Activated gamma-delta T cell treated with anti-CD3 and anti-CD28 coated beads, Interleukin-2, amount 50 U/mL, for 16 hours (primary cell): ENCODE data around the gene CSRNP3.
"Not testable (repeated sequence)": the region's sequence is repeated elsewhere in the genome, so short reads cannot be mapped to it uniquely, and the experiment has no call there.

Experiments used
- DNase-seq: peaks from one replicate; pipeline ENCODE4 v3.0.0-alpha.2; 2020; ENCODE audit warnings: low read depth

Gene CSRNP3

DNA sequence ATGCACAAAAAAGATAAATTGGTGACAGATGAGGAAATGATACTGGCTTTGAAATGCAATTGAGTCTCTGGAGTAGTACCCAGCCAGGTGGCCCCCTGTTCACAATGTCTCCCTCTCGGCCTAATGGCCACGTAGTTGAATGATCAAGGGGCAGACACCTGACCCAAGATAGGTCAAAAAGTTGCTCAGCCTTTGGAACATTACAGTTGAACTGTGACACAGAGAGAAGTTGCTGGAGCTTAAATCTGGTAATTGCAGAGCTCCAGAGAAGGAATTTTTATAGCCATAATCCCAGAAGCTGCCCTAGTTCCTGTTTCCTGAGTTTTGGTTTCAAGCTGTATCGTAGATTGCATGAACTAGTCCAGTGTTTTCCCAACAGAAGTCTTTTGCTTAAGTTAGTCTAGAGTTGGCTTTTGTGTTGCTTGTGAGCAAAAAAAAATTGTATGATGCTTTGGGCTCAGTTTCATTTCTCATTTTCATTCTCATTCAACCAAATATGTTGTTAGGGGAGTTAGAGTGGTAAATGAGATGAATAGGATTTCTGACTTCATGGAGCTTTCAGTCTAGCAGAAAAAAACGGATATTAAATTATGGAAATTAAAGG, 117.9 kb downstream of the CSRNP3 start:
- no peak for DNase-seq

DNA sequence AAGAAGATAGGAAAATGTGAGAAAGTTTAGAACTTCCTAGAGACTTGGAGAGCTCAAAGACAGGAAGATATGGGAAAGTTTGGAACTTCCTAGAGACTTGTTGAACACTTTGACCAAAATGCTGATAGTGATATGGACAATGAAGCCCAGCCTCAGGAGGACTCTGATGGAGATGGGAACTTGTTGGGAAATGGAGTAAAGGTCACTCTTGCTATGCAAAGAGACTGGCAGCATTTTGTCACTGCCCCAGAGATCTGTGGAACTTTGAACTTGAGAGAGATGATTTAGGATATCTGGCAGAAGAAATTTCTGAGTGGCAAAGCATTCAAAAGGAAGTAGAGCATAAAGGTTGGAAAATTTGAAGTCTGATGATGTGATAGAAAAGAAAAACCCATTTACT, 121.5 kb downstream of the CSRNP3 start:
- DNase-seq: not testable (repeated sequence)

DNA sequence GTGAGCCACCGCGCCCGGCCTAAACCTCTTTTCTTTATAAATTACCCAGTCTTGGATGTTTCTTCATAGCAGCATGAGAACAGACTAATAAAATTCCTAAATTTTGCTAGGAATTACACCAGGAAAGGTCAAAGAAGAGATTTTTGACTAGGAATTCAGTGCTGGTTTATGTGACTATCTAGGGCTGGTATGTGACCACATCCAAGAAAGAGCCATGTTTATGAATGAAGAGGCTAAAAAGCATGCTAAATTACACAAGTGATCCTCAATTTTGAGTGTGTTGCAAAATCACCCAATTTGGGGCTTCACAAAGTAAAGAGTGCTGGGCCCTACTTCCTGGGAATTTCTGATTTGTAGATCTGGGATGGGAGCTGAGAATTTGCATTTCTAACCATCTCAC, 123.6 kb downstream of the CSRNP3 start:
- no peak for DNase-seq

DNA sequence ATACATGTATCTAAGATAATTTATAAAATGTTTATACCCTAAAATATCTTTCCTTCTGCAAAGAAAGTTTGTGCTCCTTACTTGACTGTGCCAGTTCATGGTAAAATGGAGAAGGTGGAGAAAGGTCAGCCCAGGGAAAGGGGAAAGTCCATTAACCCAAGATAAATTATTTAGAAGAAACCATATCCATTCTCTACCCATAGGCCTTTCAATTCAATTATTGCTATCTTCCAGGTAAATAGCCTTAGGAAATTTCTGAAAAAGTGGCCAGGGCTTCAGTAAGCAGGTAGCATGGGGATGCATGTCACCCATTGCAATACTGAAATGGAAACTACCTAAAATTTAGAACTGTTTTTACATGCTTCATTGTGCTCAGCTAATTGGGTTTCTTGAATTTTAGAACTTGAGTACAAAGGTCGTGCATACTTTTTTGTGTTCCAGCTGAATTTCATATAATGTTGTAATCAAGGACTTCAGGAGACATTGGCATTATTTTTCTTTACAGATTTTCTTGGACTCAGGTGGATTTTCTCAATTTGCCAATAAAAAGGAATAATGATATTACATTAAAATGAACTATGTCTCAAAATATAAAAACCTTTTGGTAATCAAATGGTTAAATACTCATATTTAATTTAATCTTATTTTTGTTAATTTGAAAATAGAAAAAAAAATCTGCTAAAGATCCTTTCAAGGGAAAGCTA, 124.9 kb downstream of the CSRNP3 start:
- DNase-seq: no peak

DNA sequence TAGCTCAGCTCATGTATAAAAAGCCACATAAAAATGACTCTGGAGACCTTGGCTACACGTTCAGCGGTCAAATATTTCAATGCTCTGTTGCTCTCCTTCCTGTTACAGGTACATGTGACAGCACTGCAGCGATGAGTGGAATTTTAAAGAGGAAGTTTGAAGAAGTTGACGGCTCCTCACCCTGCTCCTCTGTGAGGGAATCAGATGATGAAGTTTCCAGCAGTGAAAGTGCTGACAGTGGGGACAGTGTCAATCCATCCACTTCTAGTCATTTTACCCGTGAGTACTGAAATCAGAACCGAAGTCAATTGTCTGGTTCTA, 125.4 kb downstream of the CSRNP3 start:
- no peak for DNase-seq

DNA sequence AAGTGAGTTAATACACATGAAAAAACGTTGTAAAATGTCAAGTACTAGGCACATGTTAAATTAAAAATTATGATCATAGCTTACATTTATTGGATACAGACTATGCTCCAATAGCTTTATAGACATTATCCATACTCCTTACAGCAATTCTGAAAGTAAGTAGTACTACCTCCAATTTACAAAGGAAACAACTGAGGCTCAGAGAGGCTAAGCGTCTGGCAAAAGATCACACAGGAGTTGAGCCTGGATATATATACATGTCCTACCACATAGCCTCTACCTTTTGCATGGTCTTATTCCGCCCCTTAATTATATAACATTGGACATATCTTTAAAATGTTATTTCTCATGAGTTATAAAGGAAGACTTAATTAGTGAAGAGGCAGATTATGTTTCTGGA, 127.3 kb downstream of the CSRNP3 start:
- no peak for DNase-seq

- DNase-seq: no peak
These were observed 131.8 kb downstream of the CSRNP3 start for GRCh38 chr2:165601065-165601830.

DNA sequence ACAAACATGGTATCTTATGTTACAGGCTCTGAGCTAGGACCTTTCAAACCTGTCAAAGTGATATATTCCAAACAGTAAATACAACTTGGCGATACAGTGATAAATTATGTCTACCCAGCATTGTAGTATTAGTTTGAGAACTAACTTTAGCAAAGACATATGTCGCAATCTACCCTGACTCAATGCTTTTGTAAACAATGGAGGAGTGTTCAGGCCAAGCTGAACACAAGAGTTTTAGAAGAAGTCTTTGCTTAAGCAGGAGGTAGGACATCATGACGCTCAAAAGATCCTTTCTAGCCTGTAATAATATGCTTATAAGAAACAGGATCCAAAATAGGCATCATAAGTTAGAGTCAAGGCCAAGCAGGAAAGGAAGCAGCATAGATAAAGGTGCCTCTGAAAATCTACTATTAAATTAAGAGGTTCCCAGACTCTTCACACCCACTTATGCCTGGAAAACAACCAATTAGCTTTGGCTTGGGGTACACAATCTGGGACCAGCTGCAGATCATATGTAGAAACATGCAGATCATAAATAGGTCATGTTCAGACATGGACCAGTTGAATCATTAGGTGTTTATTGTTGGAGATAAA, 132.5 kb downstream of the CSRNP3 start:
- DNase-seq: no peak

DNA sequence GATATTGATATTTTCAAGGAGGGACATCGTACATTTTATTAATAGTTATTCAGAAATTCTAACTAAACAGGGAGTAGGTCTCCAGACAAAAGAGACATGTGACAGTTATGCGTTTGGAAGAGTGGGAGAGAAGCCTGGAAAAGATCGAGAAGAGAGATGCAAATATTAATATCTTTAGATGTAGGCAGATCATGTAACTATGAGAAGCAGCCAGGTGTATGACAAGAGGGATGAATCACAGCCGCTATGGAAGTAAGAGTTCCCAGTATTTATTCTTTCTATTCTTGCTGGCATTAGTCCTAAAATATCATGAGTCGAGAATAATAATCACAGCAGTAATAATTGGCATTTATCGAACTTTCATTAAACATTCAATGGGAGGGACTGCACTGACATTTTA, 140.2 kb downstream of the CSRNP3 start:
- DNase-seq: no peak

- no peak for DNase-seq
These were observed 141.1 kb downstream of the CSRNP3 start for GRCh38 chr2:165610591-165611029.

DNA sequence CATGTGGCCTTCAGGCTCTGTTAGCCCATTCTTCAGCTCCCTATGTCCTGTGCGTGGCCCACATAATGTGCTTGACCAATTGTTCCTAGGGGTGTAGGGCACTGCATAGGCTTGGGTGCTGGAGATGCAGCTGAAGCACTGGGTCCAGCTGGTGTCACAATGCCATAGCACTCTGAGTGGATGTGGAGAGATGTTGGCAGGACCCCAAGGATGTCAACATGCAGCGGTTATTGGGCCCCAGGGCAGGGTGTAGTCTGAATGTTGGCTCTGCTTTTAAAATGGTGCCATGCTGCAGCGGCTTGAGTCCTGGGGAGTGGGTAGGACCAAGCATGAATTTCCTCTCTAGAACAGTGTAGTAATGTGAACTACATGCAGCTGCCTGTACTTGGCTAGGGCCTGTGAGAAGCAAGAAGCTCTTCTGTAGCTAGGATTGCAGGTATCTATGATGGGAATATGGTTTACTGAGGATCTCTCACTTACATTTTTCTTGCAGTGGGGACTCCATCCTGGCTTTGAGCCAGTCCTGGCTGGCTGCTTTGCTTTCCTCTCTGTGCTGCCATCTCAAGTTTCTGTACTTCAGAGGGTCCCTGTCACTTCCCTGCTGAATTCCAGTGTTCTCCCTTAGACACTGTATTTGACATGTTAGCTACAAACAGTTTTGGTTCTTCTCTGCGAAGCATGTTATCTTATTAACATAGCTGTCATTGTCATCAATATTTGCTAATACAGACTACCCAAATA, 148.4 kb downstream of the CSRNP3 start:
- no peak for DNase-seq

- DNase-seq: no peak
These were observed 149.3 kb downstream of the CSRNP3 start for GRCh38 chr2:165618806-165619205.

- DNase-seq: no peak
These were observed 151.6 kb downstream of the CSRNP3 start for GRCh38 chr2:165621086-165621560.

- no peak for DNase-seq
These were observed 153.7 kb downstream of the CSRNP3 start for GRCh38 chr2:165623161-165623560.

DNA sequence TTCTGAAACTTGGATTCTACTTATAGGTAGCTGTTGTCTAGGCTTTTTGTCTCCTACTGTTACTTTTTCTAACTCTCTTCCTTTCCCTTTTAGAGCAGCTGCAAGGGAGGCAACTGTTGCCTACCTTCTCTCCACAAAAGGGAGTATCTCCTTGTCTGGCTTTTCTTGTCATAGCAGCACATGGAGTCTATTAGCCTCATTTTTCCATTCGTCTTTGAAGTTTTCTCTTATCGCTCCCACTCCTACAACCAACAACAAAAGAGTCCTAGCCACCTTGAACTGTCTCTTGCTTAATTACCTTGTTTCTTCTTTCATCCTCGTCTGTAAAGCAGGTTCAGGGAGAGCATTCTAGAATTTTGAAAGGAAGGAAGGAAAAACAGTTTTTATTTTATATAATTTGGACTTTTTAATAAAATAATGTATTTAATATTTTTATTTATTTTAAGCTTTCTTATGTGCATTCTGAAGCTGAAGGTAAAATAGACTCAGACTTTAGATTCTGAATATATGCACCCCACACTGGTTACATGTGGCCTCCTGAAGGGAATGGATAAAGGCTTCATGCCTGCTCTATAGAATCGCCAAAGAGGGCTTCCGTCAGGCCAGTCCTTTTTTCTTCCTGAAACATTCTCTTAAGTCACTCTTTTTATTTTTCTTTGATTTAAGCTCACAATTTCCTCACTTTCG, 154.4 kb downstream of the CSRNP3 start:
- DNase-seq: no peak

DNA sequence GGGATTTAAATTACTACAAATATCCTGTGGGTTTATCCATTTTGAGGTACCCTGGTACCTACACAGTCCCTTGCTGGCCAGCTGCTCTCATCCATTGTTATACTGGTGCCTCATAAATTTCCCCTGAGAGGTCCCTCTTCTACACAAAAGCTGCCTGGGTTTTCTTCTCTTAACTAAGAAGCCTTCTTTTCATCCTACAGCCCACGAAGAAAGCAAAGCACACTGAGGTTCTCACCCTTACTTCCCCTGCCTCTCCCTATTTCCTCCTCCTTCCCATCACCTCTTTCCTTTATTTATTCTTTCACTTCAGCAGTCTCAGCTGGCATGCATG, 154.9 kb downstream of the CSRNP3 start:
- DNase-seq: no peak

GRCh38 chr2:165627470-165627869, 158.0 kb downstream of the CSRNP3 start:
- DNase-seq: no peak

DNA sequence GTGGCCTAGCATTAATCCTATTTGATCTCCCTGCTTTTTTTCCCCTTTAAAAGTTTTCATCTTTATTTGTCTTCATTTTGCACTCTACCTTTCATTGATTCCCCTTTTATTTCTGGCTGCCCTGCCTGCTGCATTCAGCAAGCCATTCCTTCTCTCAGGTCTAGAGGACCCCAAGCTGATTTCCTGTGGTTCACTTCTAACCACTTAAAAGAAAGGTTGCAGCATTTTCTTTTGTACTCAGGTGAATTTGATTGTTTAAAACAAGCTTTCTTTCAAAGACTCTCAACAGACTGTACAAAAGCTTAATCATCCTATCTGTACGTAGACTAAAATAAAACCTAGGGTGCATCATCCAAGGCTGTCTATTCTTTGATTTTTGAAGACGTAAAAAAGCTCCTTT, 160.3 kb downstream of the CSRNP3 start:
- no peak for DNase-seq

DNA sequence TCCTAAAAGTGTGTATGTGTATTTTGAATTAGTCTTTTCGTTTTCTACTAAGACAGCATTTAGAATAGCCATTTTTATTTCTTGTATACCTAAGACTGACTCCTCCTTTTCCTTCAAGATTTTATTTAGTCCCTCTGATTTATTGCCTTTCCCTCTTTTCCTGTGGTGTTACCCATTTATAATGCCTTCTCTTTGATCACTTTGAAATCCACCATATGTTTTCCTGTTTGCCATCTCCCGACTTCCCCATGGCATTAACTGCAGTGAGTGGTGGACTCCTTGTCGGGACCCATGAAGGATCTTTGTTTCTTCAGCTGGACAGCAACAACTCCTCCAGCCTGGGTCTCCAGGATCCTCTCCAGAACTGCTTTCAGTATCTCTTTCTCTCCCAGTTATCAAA, 160.7 kb downstream of the CSRNP3 start:
- DNase-seq: no peak

- no peak for DNase-seq
These were observed 161.6 kb downstream of the CSRNP3 start for GRCh38 chr2:165631089-165631488.

GRCh38 chr2:165632594-165632993, 163.1 kb downstream of the CSRNP3 start:
- no peak for DNase-seq

DNA sequence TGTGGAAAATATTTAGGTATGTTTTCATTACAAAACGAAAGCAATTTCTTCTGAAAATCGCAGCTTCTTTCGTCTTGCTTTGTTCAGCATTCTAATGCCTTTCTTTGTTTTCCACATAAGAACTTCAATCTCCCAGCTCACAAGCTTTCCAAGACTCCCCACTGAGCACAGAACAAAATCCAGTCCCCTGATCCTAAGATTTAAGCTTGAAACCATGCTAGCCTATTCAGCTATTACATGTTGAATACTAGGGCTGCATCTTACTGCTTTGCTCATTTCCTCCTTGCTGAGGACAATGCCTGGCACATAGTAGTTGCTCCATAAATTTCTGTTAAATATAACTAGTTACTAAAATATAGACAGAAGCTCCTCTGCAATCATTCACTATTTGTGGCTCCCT, 163.9 kb downstream of the CSRNP3 start:
- no peak for DNase-seq
